Common myeloid progenitor, CD34-positive (primary cell): ENCODE measurements around the gene MND1.
A peak's percentile ranks its signal among the peaks of the same experiment; 100 is the strongest.

Source experiments
- CTCF ChIA-PET: fragments of 350-600 bp; sonication (Branson Sonifier 250); formaldehyde crosslinking; loops from one replicate; lab custom pipeline; 2021; ENCODE audit warnings: antibody characterized with exemption; lab: Charles Lee
- POLR2A ChIA-PET: fragments of 350-600 bp; sonication (Branson Sonifier 250); formaldehyde crosslinking; loops from one replicate; lab custom pipeline; 2021; ENCODE audit warnings: antibody characterized with exemption; lab: Charles Lee
- DNase-seq, 3 donors: peaks; one replicate each; pipeline versions ENCODE4 v3.0.0 to v3.0.0-alpha.2; 2013
- H3K27ac ChIP-seq, 2 experiments: 1 replicate in 1 of 2; 2 replicates in 1 of 2; pipeline ENCODE4 v1.7.0; 2013; ENCODE audit warnings: inconsistent platforms in 2 of 2, low read length in 2 of 2, mild to moderate bottlenecking in 2 of 2, low read depth in 1 of 2, moderate library complexity in 1 of 2; ENCODE audit not compliant: severe bottlenecking in 2 of 2, insufficient read depth in 1 of 2, poor library complexity in 1 of 2
- H3K27me3 ChIP-seq, 5 experiments: replicated peaks in 2 of 5; 1 replicate in 3 of 5; 2 replicates in 2 of 5; pipeline versions ENCODE4 v1.6.1 to v1.7.0; 2013; ENCODE audit warnings: low read length in 4 of 5, mild to moderate bottlenecking in 2 of 5, moderate library complexity in 2 of 5, inconsistent platforms in 1 of 5; ENCODE audit not compliant: insufficient read depth in 5 of 5, control insufficient read depth in 4 of 5
- H3K36me3 ChIP-seq, 4 experiments: 1 replicate in 2 of 4; 2 replicates in 2 of 4; pipeline versions ENCODE4 v1.6.1 to v1.7.0; 2013; ENCODE audit warnings: low read length in 3 of 4, control low read depth in 1 of 4, mild to moderate bottlenecking in 1 of 4; ENCODE audit not compliant: control insufficient read depth in 4 of 4, insufficient read depth in 4 of 4
- H3K4me1 ChIP-seq, 4 experiments: 1 replicate in 3 of 4; 2 replicates in 1 of 4; pipeline versions ENCODE4 v1.6.1 to v1.7.1; 2013; ENCODE audit warnings: low read length in 3 of 4, mild to moderate bottlenecking in 3 of 4, control low read depth in 1 of 4, inconsistent platforms in 1 of 4, moderate library complexity in 1 of 4; ENCODE audit not compliant: control insufficient read depth in 4 of 4, insufficient read depth in 4 of 4; ENCODE audit errors: control extremely low read depth in 1 of 4
- H3K4me3 ChIP-seq, 7 experiments: 1 replicate in 4 of 7; 2 replicates in 3 of 7; pipeline versions ENCODE4 v1.5.1 to v1.7.0; 2013; ENCODE audit warnings: mild to moderate bottlenecking in 7 of 7, low read length in 6 of 7, moderate library complexity in 6 of 7, inconsistent platforms in 2 of 7, low read depth in 2 of 7, control low read depth in 1 of 7; ENCODE audit not compliant: insufficient read depth in 4 of 7, control insufficient read depth in 1 of 7; ENCODE audit errors: extremely low read depth in 1 of 7
- H3K9me3 ChIP-seq, 5 experiments: 1 replicate in 4 of 5; 2 replicates in 1 of 5; pipeline versions ENCODE4 v1.6.1 to v1.7.1; 2013; ENCODE audit warnings: low read length in 4 of 5, mild to moderate bottlenecking in 2 of 5, inconsistent platforms in 1 of 5, low read depth in 1 of 5, moderate library complexity in 1 of 5; ENCODE audit not compliant: control insufficient read depth in 4 of 5, insufficient read depth in 2 of 5; ENCODE audit errors: control extremely low read depth in 1 of 5
- WGBS: methylation state at CpG from one replicate; pipeline ENCODE4 v1.1.5; 2013; ENCODE audit not compliant: insufficient coverage; 5-methylcytosine and 5-hydroxymethylcytosine counted together

MND1 gene

DNA sequence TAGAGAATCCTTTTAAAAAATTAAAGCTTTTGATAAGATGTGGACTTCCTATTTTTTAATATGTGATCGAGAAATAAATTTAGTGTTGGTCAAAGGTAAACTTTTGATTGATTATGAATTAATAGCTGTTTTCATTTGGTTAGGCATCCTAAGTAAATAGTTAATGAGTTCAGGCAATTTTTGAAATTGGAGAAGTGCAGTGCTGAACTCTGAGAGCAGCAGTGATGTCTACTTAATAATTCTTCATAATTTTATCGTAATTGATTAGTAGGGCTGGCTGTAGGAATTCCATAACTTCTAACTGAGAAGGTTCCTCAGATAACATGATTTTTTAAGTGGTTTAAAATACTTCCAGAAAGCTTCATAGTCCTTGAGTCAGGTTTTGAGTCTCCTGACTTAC, 1.5 kb downstream of the MND1 start:
- POLR2A ChIA-PET: no interaction called here
- Histone ChIP-seq H3K36me3 (peaks cover 0 to 12% (median 1%) of the 10 kb centered on the region in 4 experiments), H3K4me3 (peak overlapping the region in 6 of 7 experiments; percentile 82 to 96 (median 91)), H3K9me3 (no peaks in the 10 kb centered on the region), H3K27ac (no peak overlapping the region), H3K27me3 (no peaks in the 10 kb centered on the region), H3K4me1 (peaks cover 12 to 30% (median 21%) of the 10 kb centered on the region in 4 experiments)
- CTCF ChIA-PET: interaction anchor here (0.7 to 6.9 kb wide), 13 partner anchors 11 to 553 kb away, joined by 3 to 62 read pairs (median 3); partner anchors contain the start of gene TMEM131L
- DNase-seq: no peak
- 90% methylated on average over 1 of the region's 2 CpGs for WGBS

DNA sequence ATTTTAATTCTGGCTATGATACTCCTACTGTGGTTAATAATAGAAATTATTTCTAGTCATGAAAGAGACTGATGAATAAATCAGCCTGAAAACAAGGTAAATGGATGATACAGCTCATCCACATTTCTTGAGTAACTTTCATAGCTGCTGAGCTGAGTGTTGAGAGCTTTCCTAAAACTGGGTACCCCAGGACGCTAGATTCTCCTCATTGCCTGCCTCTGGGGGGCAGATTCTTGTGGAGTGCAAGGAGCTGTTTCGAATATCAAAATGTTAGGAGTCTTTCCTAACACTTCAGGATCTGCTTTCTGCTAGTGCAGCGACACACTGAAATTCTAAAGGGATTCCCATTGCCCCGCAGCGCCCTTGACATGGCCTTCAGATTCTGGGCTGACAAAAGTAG, 2.1 kb downstream of the MND1 start:
- DNase-seq: peak in 1 of 3 donors; percentile 3
- Histone ChIP-seq H3K4me3 (peak overlapping the region in 1 of 7 experiments; percentile 7), H3K9me3 (no peaks in the 10 kb centered on the region), H3K4me1 (peaks cover 10 to 27% (median 17%) of the 10 kb centered on the region in 4 experiments), H3K27me3 (no peaks in the 10 kb centered on the region), H3K27ac (no peak overlapping the region), H3K36me3 (peaks cover 0 to 12% (median 1%) of the 10 kb centered on the region in 4 experiments)
- CTCF ChIA-PET: interaction anchor here (0.7 to 6.9 kb wide), 7 partner anchors 16 to 296 kb away, joined by 3 to 62 read pairs (median 6); partner anchors contain the start of gene TMEM131L
- 98% methylated on average over 5 of the region's 5 CpGs for WGBS
- POLR2A ChIA-PET: no interaction called here

DNA sequence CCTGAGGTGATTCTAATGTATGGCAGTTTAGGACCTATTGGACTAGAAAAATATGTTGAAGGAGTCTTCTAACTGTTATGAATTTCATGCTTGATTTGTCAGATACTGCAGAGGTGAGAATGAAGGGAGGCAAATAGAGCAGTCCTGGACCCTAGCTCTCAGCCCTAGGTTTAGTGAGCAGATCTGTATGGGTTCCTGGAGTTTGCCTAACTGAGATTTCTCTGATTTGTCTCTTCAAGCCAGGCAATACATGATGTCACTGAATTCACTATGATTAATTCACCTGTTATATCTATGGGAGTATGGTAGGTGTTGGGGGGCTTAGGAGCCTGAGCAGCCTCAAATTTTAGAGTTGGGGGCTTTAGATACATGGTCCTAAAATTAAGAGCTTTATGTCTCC, 2.6 kb downstream of the MND1 start:
- no peak overlapping the region for H3K27ac ChIP-seq
- peaks cover 0 to 16% (median 1%) of the 10 kb centered on the region in 4 experiments for H3K36me3 ChIP-seq
- no peak for DNase-seq
- no peaks in the 10 kb centered on the region for H3K27me3 ChIP-seq
- H3K4me1 ChIP-seq: peaks cover 6 to 21% (median 11%) of the 10 kb centered on the region in 4 experiments
- CTCF ChIA-PET: interaction anchor here (1.3 to 6.9 kb wide), 5 partner anchors 17 to 296 kb away, joined by 4 to 62 read pairs (median 7); partner anchors contain the start of gene TMEM131L
- POLR2A ChIA-PET: no interaction called here
- H3K9me3 ChIP-seq: no peaks in the 10 kb centered on the region
- no peak overlapping the region for H3K4me3 ChIP-seq

DNA sequence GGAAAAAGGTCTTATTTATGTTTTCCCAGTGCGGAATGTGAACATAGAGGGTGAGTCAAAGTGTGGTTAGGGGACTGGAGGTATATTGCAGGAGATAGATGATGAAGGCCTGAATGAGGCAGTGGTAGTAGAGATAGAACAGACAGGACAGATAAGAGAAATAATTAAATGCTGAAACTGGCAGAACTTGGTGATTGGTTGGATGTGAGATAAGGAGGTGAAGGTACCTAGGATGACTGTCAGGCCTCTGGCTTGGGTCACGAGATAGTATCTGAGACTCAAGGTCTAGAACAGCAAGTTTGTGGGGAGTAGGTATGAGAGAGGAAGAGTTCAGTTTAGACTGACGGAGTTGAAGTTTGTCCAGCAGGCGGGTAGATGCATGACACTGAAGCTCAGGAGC, 3.5 kb downstream of the MND1 start:
- WGBS: 77% methylated on average over 4 of the region's 4 CpGs
- ChIA-PET POLR2A (no interaction called here), CTCF (no interaction called here)
- Histone ChIP-seq H3K9me3 (no peaks in the 10 kb centered on the region), H3K4me3 (no peak overlapping the region), H3K27ac (no peak overlapping the region), H3K4me1 (peaks cover 5 to 19% (median 9%) of the 10 kb centered on the region in 4 experiments), H3K27me3 (no peaks in the 10 kb centered on the region), H3K36me3 (peaks cover 0 to 18% (median 1%) of the 10 kb centered on the region in 4 experiments)
- DNase-seq: peak in 2 of 3 donors; percentile 12 to 23

DNA sequence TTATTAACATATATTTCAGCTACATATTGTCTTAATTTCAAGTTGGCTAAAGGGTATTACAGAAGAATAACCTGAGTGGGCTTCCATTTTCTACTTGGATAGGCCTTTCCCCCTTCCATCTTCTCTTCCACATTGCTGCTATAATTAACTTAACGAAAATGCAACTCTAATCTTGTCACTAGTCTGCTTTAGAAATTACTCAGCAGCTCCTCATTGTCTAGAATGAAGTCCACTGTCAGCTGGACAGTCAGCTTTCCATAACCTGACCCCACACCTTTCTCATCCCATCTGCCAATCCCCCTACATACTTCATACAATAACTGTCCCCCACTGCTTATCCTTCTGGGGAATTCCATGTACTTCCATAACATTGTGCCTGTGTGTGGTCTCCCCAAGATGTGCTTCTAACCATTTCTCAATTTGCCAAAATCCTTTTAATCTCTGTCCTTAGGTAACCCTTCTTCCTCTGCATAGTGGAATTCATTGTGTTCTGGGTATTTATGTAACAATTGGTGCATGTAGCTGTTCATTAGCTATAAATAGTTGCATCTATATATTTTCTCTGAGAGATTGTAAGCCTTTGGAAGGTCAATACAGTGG, 4.8 kb downstream of the MND1 start:
- no peaks in the 10 kb centered on the region for H3K27me3 ChIP-seq
- H3K27ac ChIP-seq: no peak overlapping the region
- H3K4me1 ChIP-seq: peaks cover 3 to 14% (median 6%) of the 10 kb centered on the region in 4 experiments
- H3K9me3 ChIP-seq: no peaks in the 10 kb centered on the region
- CTCF ChIA-PET: interaction anchor here (0.6 to 0.9 kb wide), 4 partner anchors 9 to 202 kb away, joined by 3 to 4 read pairs (median 3); no protein-coding TSS in a partner anchor
- POLR2A ChIA-PET: no interaction called here
- H3K36me3 ChIP-seq: peaks cover 0 to 22% (median 1%) of the 10 kb centered on the region in 4 experiments
- no peak for DNase-seq
- no peak overlapping the region for H3K4me3 ChIP-seq
- WGBS: no CpG with 5 or more reads among the region's 1 CpG

DNA sequence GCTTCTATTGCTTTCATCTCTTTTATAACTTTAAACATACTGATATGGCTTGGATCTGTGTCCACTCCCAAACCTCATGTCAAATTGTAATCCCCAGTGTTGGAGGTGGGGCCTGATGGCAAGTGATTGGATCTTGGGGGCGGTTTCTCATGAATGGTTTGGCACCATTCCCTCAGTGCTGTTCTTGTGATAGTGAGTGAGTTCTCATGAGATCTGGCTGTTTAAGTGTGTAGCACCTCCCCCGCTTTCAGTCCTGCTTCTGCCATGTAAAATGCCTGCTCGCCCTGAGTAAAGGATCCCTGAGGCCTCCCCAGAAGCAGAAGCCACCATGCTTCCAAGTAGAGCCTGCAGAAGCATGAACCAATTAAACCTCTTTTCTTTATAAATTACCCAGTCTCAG, 17.7 kb downstream of the MND1 start:
- Histone ChIP-seq H3K27ac (no peak overlapping the region), H3K36me3 (peaks cover 0 to 35% (median 8%) of the 10 kb centered on the region in 4 experiments), H3K27me3 (no peaks in the 10 kb centered on the region), H3K4me3 (no peak overlapping the region), H3K4me1 (no peaks in the 10 kb centered on the region), H3K9me3 (no peaks in the 10 kb centered on the region)
- ChIA-PET POLR2A (no interaction called here), CTCF (interaction anchor here (0.9 to 1.1 kb wide), 3 partner anchors 9 to 17 kb away, joined by 3 to 4 read pairs (median 3); no protein-coding TSS in a partner anchor)
- no peak for DNase-seq
- 93% methylated on average over 3 of the region's 3 CpGs for WGBS

DNA sequence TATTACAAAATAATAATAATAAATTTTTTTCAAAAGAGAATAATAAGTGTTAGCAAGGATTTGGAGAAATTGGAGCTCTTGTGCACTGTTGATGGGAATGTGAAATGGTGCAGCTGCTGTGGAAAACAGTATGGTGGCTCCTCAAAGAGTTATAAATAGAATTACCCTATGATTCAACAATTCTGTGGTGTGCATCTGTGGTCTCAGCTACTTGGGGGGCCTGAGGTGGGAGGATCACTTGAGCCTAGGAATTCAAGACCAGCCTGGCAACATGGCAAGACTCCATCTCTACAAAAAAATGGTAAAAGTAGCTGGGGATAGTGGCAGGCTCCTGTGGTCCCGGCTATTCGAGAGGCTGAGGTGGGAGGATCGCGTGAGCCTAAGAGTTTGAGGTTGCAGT, 19.6 kb downstream of the MND1 start:
- CTCF ChIA-PET: interaction anchor here (0.6 to 1.6 kb wide), 3 partner anchors 10 to 177 kb away, joined by 3 to 6 read pairs (median 4); no protein-coding TSS in a partner anchor
- Histone ChIP-seq H3K4me1 (no peaks in the 10 kb centered on the region), H3K9me3 (no peaks in the 10 kb centered on the region), H3K27ac (no peak overlapping the region), H3K27me3 (no peaks in the 10 kb centered on the region), H3K36me3 (peaks cover 0 to 36% (median 9%) of the 10 kb centered on the region in 4 experiments), H3K4me3 (no peak overlapping the region)
- 100% methylated on average over 2 of the region's 4 CpGs for WGBS
- DNase-seq: peak in 1 of 3 donors; percentile 2
- POLR2A ChIA-PET: no interaction called here
